ENCODE results near the gene SLC16A5.

Gene SLC16A5

GRCh38 chr17:75096082-75096625 is 8.4 kb downstream of the SLC16A5 start:
- H3K14ac ChIP-seq (ENCODE audit: low read length): no peak overlapping the region
- H3K9me3 ChIP-seq (ENCODE audit: insufficient read depth, low read depth, low read length): peaks cover 8% of the 10 kb centered on the region
- H3K9ac ChIP-seq (ENCODE audit: low read length): no peak overlapping the region
- H3K4me1 ChIP-seq (ENCODE audit: control insufficient read depth in 1 of 2, insufficient read depth in 2 of 2, low read length in 2 of 2): peaks cover 33% of the 10 kb centered on the region in 2 experiments
- H3K4me3 ChIP-seq (ENCODE audit: low read depth, low read length): no peak overlapping the region
- H2BK120ac ChIP-seq (ENCODE audit: insufficient read depth, low read length, poor library complexity): no peak overlapping the region
- peak overlapping the region; percentile 15 for H4K91ac ChIP-seq (ENCODE audit: low read depth, low read length)
- no peak overlapping the region for H2AK5ac ChIP-seq (ENCODE audit: low read length)
- DNase-seq: peak; percentile 93 to 95
- H3K36me3 ChIP-seq (ENCODE audit: control insufficient read depth in 1 of 2, insufficient read depth in 2 of 2, low read length in 2 of 2): peaks cover 22% of the 10 kb centered on the region in 2 experiments
- H3K23ac ChIP-seq (ENCODE audit: low read length): no peak overlapping the region
- H4K12ac ChIP-seq (ENCODE audit: low read depth, low read length): no peak overlapping the region
- H2BK12ac ChIP-seq (ENCODE audit: low read length): no peak overlapping the region
- H3K4me2 ChIP-seq (ENCODE audit: low read length): no peak overlapping the region
- peak overlapping the region; percentile 8 for H3K27ac ChIP-seq (ENCODE audit: low read depth, low read length)
- H2AFZ ChIP-seq (ENCODE audit: insufficient read depth, low read length, poor library complexity): no peak overlapping the region
- H3K79me1 ChIP-seq (ENCODE audit: low read length): peaks cover 16% of the 10 kb centered on the region
- H3K18ac ChIP-seq (ENCODE audit: low read length): no peak overlapping the region
- no peaks in the 10 kb centered on the region for H3K27me3 ChIP-seq (ENCODE audit: insufficient read depth, low read length)
- WGBS (ENCODE audit: extremely low coverage, insufficient coverage, insufficient read length): no CpG with 5 or more reads among the region's 14 CpGs
- H3K4ac ChIP-seq (ENCODE audit: low read depth, low read length): no peak overlapping the region
- H2BK5ac ChIP-seq (ENCODE audit: low read depth, low read length, poor library complexity): no peak overlapping the region
- H3K79me2 ChIP-seq (ENCODE audit: control insufficient read depth, insufficient read depth, low read length, poor library complexity): peaks cover 5% of the 10 kb centered on the region
- H4K8ac ChIP-seq (ENCODE audit: low read depth, low read length): no peak overlapping the region

- H3K9ac ChIP-seq (ENCODE audit: low read length): no peak overlapping the region
- H3K36me3 ChIP-seq (ENCODE audit: control insufficient read depth in 1 of 2, insufficient read depth in 2 of 2, low read length in 2 of 2): peaks cover 22% of the 10 kb centered on the region in 2 experiments
- H3K79me1 ChIP-seq (ENCODE audit: low read length): peaks cover 16% of the 10 kb centered on the region
- no peak overlapping the region for H3K14ac ChIP-seq (ENCODE audit: low read length)
- H3K4me1 ChIP-seq (ENCODE audit: control insufficient read depth in 1 of 2, insufficient read depth in 2 of 2, low read length in 2 of 2): peaks cover 18 to 20% of the 10 kb centered on the region in 2 experiments
- no CpG with 5 or more reads among the region's 7 CpGs for WGBS (ENCODE audit: extremely low coverage, insufficient coverage, insufficient read length)
- peak overlapping the region; percentile 13 for H3K18ac ChIP-seq (ENCODE audit: low read length)
- H3K23ac ChIP-seq (ENCODE audit: low read length): no peak overlapping the region
- H4K91ac ChIP-seq (ENCODE audit: low read depth, low read length): peak overlapping the region; percentile 16
- H2BK120ac ChIP-seq (ENCODE audit: insufficient read depth, low read length, poor library complexity): no peak overlapping the region
- H3K4me3 ChIP-seq (ENCODE audit: low read depth, low read length): no peak overlapping the region
- no peak for DNase-seq
- peaks cover 5% of the 10 kb centered on the region for H3K79me2 ChIP-seq (ENCODE audit: control insufficient read depth, insufficient read depth, low read length, poor library complexity)
- no peak overlapping the region for H2BK12ac ChIP-seq (ENCODE audit: low read length)
- peak overlapping the region; percentile 0 for H2AK5ac ChIP-seq (ENCODE audit: low read length)
- no peak overlapping the region for H3K27ac ChIP-seq (ENCODE audit: low read depth, low read length)
- no peak overlapping the region for H3K4me2 ChIP-seq (ENCODE audit: low read length)
- H3K9me3 ChIP-seq (ENCODE audit: insufficient read depth, low read depth, low read length): peaks cover 8% of the 10 kb centered on the region
- H4K12ac ChIP-seq (ENCODE audit: low read depth, low read length): no peak overlapping the region
- no peak overlapping the region for H3K4ac ChIP-seq (ENCODE audit: low read depth, low read length)
- no peak overlapping the region for H2BK5ac ChIP-seq (ENCODE audit: low read depth, low read length, poor library complexity)
- H3K27me3 ChIP-seq (ENCODE audit: insufficient read depth, low read length): no peaks in the 10 kb centered on the region
- H2AFZ ChIP-seq (ENCODE audit: insufficient read depth, low read length, poor library complexity): no peak overlapping the region
- H4K8ac ChIP-seq (ENCODE audit: low read depth, low read length): no peak overlapping the region
Observed at GRCh38 chr17:75097865-75098264, 10.1 kb downstream of the SLC16A5 start.

- H3K9me3 ChIP-seq (ENCODE audit: insufficient read depth, low read depth, low read length): peaks cover 5% of the 10 kb centered on the region
- no CpG with 5 or more reads among the region's 7 CpGs for WGBS (ENCODE audit: extremely low coverage, insufficient coverage, insufficient read length)
- H4K8ac ChIP-seq (ENCODE audit: low read depth, low read length): no peak overlapping the region
- no peak overlapping the region for H3K18ac ChIP-seq (ENCODE audit: low read length)
- no peak overlapping the region for H3K14ac ChIP-seq (ENCODE audit: low read length)
- peaks cover 23 to 24% of the 10 kb centered on the region in 2 experiments for H3K36me3 ChIP-seq (ENCODE audit: control insufficient read depth in 1 of 2, insufficient read depth in 2 of 2, low read length in 2 of 2)
- H3K4me1 ChIP-seq (ENCODE audit: control insufficient read depth in 1 of 2, insufficient read depth in 2 of 2, low read length in 2 of 2): peaks cover 9 to 10% of the 10 kb centered on the region in 2 experiments
- H3K4ac ChIP-seq (ENCODE audit: low read depth, low read length): no peak overlapping the region
- no peak overlapping the region for H3K4me2 ChIP-seq (ENCODE audit: low read length)
- H3K79me2 ChIP-seq (ENCODE audit: control insufficient read depth, insufficient read depth, low read length, poor library complexity): no peaks in the 10 kb centered on the region
- peak overlapping the region; percentile 47 for H3K4me3 ChIP-seq (ENCODE audit: low read depth, low read length)
- H3K27me3 ChIP-seq (ENCODE audit: insufficient read depth, low read length): no peaks in the 10 kb centered on the region
- no peak overlapping the region for H2BK120ac ChIP-seq (ENCODE audit: insufficient read depth, low read length, poor library complexity)
- H3K9ac ChIP-seq (ENCODE audit: low read length): no peak overlapping the region
- H2BK12ac ChIP-seq (ENCODE audit: low read length): no peak overlapping the region
- H3K23ac ChIP-seq (ENCODE audit: low read length): no peak overlapping the region
- H4K91ac ChIP-seq (ENCODE audit: low read depth, low read length): no peak overlapping the region
- no peak overlapping the region for H2BK5ac ChIP-seq (ENCODE audit: low read depth, low read length, poor library complexity)
- H3K27ac ChIP-seq (ENCODE audit: low read depth, low read length): no peak overlapping the region
- no peak overlapping the region for H4K12ac ChIP-seq (ENCODE audit: low read depth, low read length)
- H2AK5ac ChIP-seq (ENCODE audit: low read length): no peak overlapping the region
- H3K79me1 ChIP-seq (ENCODE audit: low read length): peaks cover 9% of the 10 kb centered on the region
- no peak for DNase-seq
- H2AFZ ChIP-seq (ENCODE audit: insufficient read depth, low read length, poor library complexity): no peak overlapping the region
Observed at GRCh38 chr17:75098861-75099260, 11.1 kb downstream of the SLC16A5 start.

GRCh38 chr17:75099881-75100595 is 12.3 kb downstream of the SLC16A5 start:
- H2BK120ac ChIP-seq (ENCODE audit: insufficient read depth, low read length, poor library complexity): no peak overlapping the region
- peaks cover 30 to 32% of the 10 kb centered on the region in 2 experiments for H3K36me3 ChIP-seq (ENCODE audit: control insufficient read depth in 1 of 2, insufficient read depth in 2 of 2, low read length in 2 of 2)
- H3K9me3 ChIP-seq (ENCODE audit: insufficient read depth, low read depth, low read length): peaks cover 5% of the 10 kb centered on the region
- peaks cover 3% of the 10 kb centered on the region for H3K79me1 ChIP-seq (ENCODE audit: low read length)
- no peak overlapping the region for H4K12ac ChIP-seq (ENCODE audit: low read depth, low read length)
- no peak overlapping the region for H4K8ac ChIP-seq (ENCODE audit: low read depth, low read length)
- H3K18ac ChIP-seq (ENCODE audit: low read length): no peak overlapping the region
- no peak overlapping the region for H3K4me2 ChIP-seq (ENCODE audit: low read length)
- no peaks in the 10 kb centered on the region for H3K79me2 ChIP-seq (ENCODE audit: control insufficient read depth, insufficient read depth, low read length, poor library complexity)
- H3K27ac ChIP-seq (ENCODE audit: low read depth, low read length): no peak overlapping the region
- H3K9ac ChIP-seq (ENCODE audit: low read length): no peak overlapping the region
- no peak for DNase-seq
- no peak overlapping the region for H2BK5ac ChIP-seq (ENCODE audit: low read depth, low read length, poor library complexity)
- H3K4me1 ChIP-seq (ENCODE audit: control insufficient read depth in 1 of 2, insufficient read depth in 2 of 2, low read length in 2 of 2): peaks cover 2 to 3% of the 10 kb centered on the region in 2 experiments
- no peak overlapping the region for H3K4me3 ChIP-seq (ENCODE audit: low read depth, low read length)
- H3K23ac ChIP-seq (ENCODE audit: low read length): no peak overlapping the region
- H3K27me3 ChIP-seq (ENCODE audit: insufficient read depth, low read length): no peaks in the 10 kb centered on the region
- H2AFZ ChIP-seq (ENCODE audit: insufficient read depth, low read length, poor library complexity): no peak overlapping the region
- no peak overlapping the region for H4K91ac ChIP-seq (ENCODE audit: low read depth, low read length)
- H2AK5ac ChIP-seq (ENCODE audit: low read length): no peak overlapping the region
- no peak overlapping the region for H3K4ac ChIP-seq (ENCODE audit: low read depth, low read length)
- no peak overlapping the region for H2BK12ac ChIP-seq (ENCODE audit: low read length)
- WGBS (ENCODE audit: extremely low coverage, insufficient coverage, insufficient read length): no CpG with 5 or more reads among the region's 31 CpGs
- no peak overlapping the region for H3K14ac ChIP-seq (ENCODE audit: low read length)
